Psoas muscle (tissue), 8 donors: ENCODE results near the gene TMEM253. TPM values are rescaled to one million over a fixed set of nuclear protein-coding genes. Genes with fewer than 3 reads are reported as not detected.

Experiments
- ATAC-seq, 4 donors: fragments of 200-7000 bp; cut with Tn5 transposase; one replicate each; pipeline ENCODE4 v1.9.1; 2020; ENCODE audit warnings: moderate library complexity in 3 of 4, mild to moderate bottlenecking in 2 of 4
- DNase-seq, 2 donors: peaks; one replicate each; pipeline ENCODE4 v3.0.0-alpha.2; 2020
- H3K27ac ChIP-seq: fragments of 200-600 bp; one replicate; pipeline ENCODE4 v1.8.0; 2022
- H3K27me3 ChIP-seq, 3 donors: fragments of 200-600 bp in 1 of 3; one replicate each; pipeline versions ENCODE4 v1.6.1 to v1.8.0; 2013 to 2022; ENCODE audit warnings: low read length in 2 of 3, mild to moderate bottlenecking in 2 of 3, moderate library complexity in 1 of 3; ENCODE audit not compliant: insufficient read depth in 3 of 3
- H3K36me3 ChIP-seq, 2 donors: fragments of 200-600 bp in 1 of 2; one replicate each; pipeline versions ENCODE4 v1.6.1 to v1.8.0; 2013 to 2022; ENCODE audit warnings: low read depth in 1 of 2, mild to moderate bottlenecking in 1 of 2, moderate library complexity in 1 of 2; ENCODE audit not compliant: insufficient read depth in 1 of 2
- H3K4me1 ChIP-seq: fragments of 200-600 bp; one replicate; pipeline ENCODE4 v1.8.0; 2022
- H3K4me3 ChIP-seq: fragments of 200-600 bp; one replicate; pipeline ENCODE4 v1.8.0; 2022; ENCODE audit warnings: mild to moderate bottlenecking
- H3K9me3 ChIP-seq: fragments of 200-600 bp; one replicate; pipeline ENCODE4 v1.8.0; 2022
- CTCF ChIP-seq: fragments of 200-600 bp; IDR thresholded peaks from one replicate; pipeline ENCODE4 v1.8.0; 2022; ENCODE audit warnings: antibody characterized with exemption
- whole genome bisulfite sequencing, 3 donors: extraction: QIAGEN DNeasy Blood & Tissue Kit; methylation state at CpG; one replicate each; pipeline versions ENCODE4 v1.1.6 to v1.1.7; 2013; 5-methylcytosine and 5-hydroxymethylcytosine counted together
- intact Hi-C, 2 donors: fragments of 100-400 bp; cut with DNase I; formaldehyde crosslinking; loops; one replicate each; pipeline versions ENCODE4 v1.11.0 to v1.14.2; 2022
- polyA plus RNA-seq, 3 donors: library from polyadenylated mRNA; stranded (reverse); fragments of 200-250 nt; gene quantifications; one replicate each; pipeline ENCODE4 v1.2.3, GENCODE V29; 2013
- total RNA-seq, 4 donors: library from RNA; stranded (reverse); fragmentation: NEBNext Ultra II Directional in 2 of 4; extraction: Animal tissue kit (Norgen Biotek cat#: 25700) in 2 of 4; gene quantifications; one replicate each; pipeline versions ENCODE4 v1.2.1 to v1.2.4, GENCODE V29; 2021 to 2023
- donor health status: healthy with polysubstance abuse.
- donor health status: DM: no; HTN: no; CAD: no; lungs with moderate emphysema.
- donor health status: Bipolar disorder and iron deficiency.
- donor health status: healthy.
- donor health status: DM: yes; HTN: yes; CAD: no.
- donor health status: DM: no; HTN: no; CAD: no.
- donor health status: DM: no; HTN: no; CAD: no.
- donor health status: DM: yes; HTN: yes; CAD: no.

TMEM253 gene
- total and polyA plus RNA-seq, 7 donors, result 0.10 to 0.29 (median 0.17) TPM; not detected in 2

GRCh38 chr14:21055432-21056117 is 45.3 kb upstream of the TMEM253 start:
- intact Hi-C loops, result no loop called here
- Histone ChIP-seq H3K36me3 (no peaks in the 10 kb centered on the region), H3K9me3 (no peaks in the 10 kb centered on the region), H3K4me3 (no peak overlapping the region), H3K4me1 (no peaks in the 10 kb centered on the region), H3K27me3 (no peaks in the 10 kb centered on the region), H3K27ac (no peak overlapping the region)
- WGBS, 3 donors, result 66 to 75% (median 67%) methylated on average over 5 of the region's 5 CpGs
- no peak for TF ChIP-seq CTCF
- DNase-seq (no peak), ATAC-seq (no peak)

- no peaks in the 10 kb centered on the region for H3K4me1 ChIP-seq
- no peak for TF ChIP-seq CTCF
- H3K27ac ChIP-seq, result no peak overlapping the region
- intact Hi-C loops, result no loop called here
- no peaks in the 10 kb centered on the region for H3K27me3 ChIP-seq
- DNase-seq (no peak), ATAC-seq (no peak)
- WGBS, 3 donors, result 65 to 74% (median 71%) methylated on average over 10 of the region's 10 CpGs
- no peak overlapping the region for H3K4me3 ChIP-seq
- no peaks in the 10 kb centered on the region for H3K9me3 ChIP-seq
- no peaks in the 10 kb centered on the region for H3K36me3 ChIP-seq
These were observed 44.2 kb upstream of the TMEM253 start for GRCh38 chr14:21056520-21057163.

GRCh38 chr14:21057803-21058675 is 42.8 kb upstream of the TMEM253 start, which contains the start of gene RNASE8:
RNASE8 (plus strand) TSS chr14:21057822; CDS start chr14:21057893, 71 bp downstream.
- no peaks in the 10 kb centered on the region for H3K27me3 ChIP-seq
- no peaks in the 10 kb centered on the region for H3K36me3 ChIP-seq
- H3K27ac ChIP-seq, result no peak within 1 kb of the TSS
- DNase-seq (no peak), ATAC-seq (no peak)
- 73 to 79% (median 74%) methylated on average over 8 of the region's 8 CpGs for WGBS, 3 donors
- H3K4me1 ChIP-seq, result no peaks in the 10 kb centered on the region
- no peaks in the 10 kb centered on the region for H3K9me3 ChIP-seq
- H3K4me3 ChIP-seq, result no peak within 1 kb of the TSS
- intact Hi-C loops, result no loop called here
- no peak for TF ChIP-seq CTCF

- no peak for DNase-seq
- Histone ChIP-seq H3K36me3 (no peaks in the 10 kb centered on the region), H3K4me3 (no peak overlapping the region), H3K4me1 (no peaks in the 10 kb centered on the region), H3K9me3 (no peaks in the 10 kb centered on the region), H3K27me3 (no peaks in the 10 kb centered on the region), H3K27ac (no peak overlapping the region)
- 72 to 81% (median 80%) methylated on average over 5 of the region's 5 CpGs for WGBS, 3 donors
- no peak for ATAC-seq
- intact Hi-C loops, result no loop called here
- no peak for TF ChIP-seq CTCF
These were observed 42.0 kb upstream of the TMEM253 start for GRCh38 chr14:21058903-21059302.
